ENCODE measurements around the gene ZAP70.

GRCh38 chr2:97728091-97728731, 14.8 kb downstream of the ZAP70 start:
- TF ChIP-seq POLR2A (IDR thresholded peaks at IDR 0.05) (no peak), CTCF (IDR thresholded peaks at IDR 0.05) (no peak)
